GM23338 (cell line): ENCODE results near the gene UNC5B. TPM values are rescaled to one million over a fixed set of nuclear protein-coding genes. Genes with fewer than 3 reads are reported as not detected.

ENCODE experiments used
- ATAC-seq: fragments of 200-7000 bp; cut with Tn5 transposase; 3 replicates; pipeline ENCODE4 v1.9.1; 2020
- DNase-seq: peaks from one replicate; pipeline ENCODE4 v3.0.0-alpha.2; 2015; ENCODE audit warnings: low spot score
- H2AFZ ChIP-seq: fragments of 200-600 bp; sonication (generic); 2 replicates; pipeline ENCODE4 v1.8.0; 2016; ENCODE audit warnings: antibody characterized with exemption, mild to moderate bottlenecking, moderate library complexity
- H3F3A ChIP-seq: fragments of 200-600 bp; sonication (generic); replicated peaks from 2 replicates; pipeline ENCODE4 v1.8.0; 2017; ENCODE audit warnings: antibody characterized with exemption, mixed run types, low read depth
- H3K27ac ChIP-seq: fragments of 200-600 bp; sonication (generic); 2 replicates; pipeline ENCODE4 v1.6.1; 2016; ENCODE audit warnings: low read depth
- H3K27me3 ChIP-seq: fragments of 200-600 bp; sonication (generic); 2 replicates; pipeline ENCODE4 v1.8.0; 2016; ENCODE audit warnings: mild to moderate bottlenecking, mixed run types, moderate library complexity; ENCODE audit not compliant: insufficient read depth
- H3K36me3 ChIP-seq: fragments of 200-600 bp; sonication (generic); 2 replicates; pipeline ENCODE4 v1.8.0; 2016; ENCODE audit warnings: mild to moderate bottlenecking; ENCODE audit not compliant: insufficient read depth
- H3K4me1 ChIP-seq: fragments of 200-600 bp; sonication (generic); 2 replicates; pipeline ENCODE4 v1.8.0; 2016; ENCODE audit warnings: mild to moderate bottlenecking, moderate library complexity; ENCODE audit not compliant: insufficient read depth
- H3K4me2 ChIP-seq: fragments of 200-600 bp; sonication (generic); 2 replicates; pipeline ENCODE4 v1.7.1; 2017; ENCODE audit warnings: mixed run types
- H3K4me3 ChIP-seq: fragments of 200-600 bp; sonication (generic); 2 replicates; pipeline ENCODE4 v1.6.1; 2016; ENCODE audit warnings: mixed run types
- H3K79me2 ChIP-seq: fragments of 200-600 bp; sonication (generic); replicated peaks from 2 replicates; pipeline ENCODE4 v1.8.0; 2017; ENCODE audit warnings: mild to moderate bottlenecking; ENCODE audit not compliant: insufficient read depth
- H3K9me2 ChIP-seq: fragments of 200-600 bp; sonication (generic); 2 replicates; pipeline ENCODE4 v1.8.0; 2017; ENCODE audit not compliant: insufficient read depth
- H4K20me1 ChIP-seq: fragments of 200-600 bp; sonication (generic); replicated peaks from 2 replicates; pipeline ENCODE4 v1.8.0; 2017; ENCODE audit warnings: mild to moderate bottlenecking; ENCODE audit not compliant: insufficient read depth
- H3K27ac Mint-ChIP-seq: 2 replicates; pipeline ENCODE4 v1.8.0; 2020; ENCODE audit warnings: inconsistent platforms, mild to moderate bottlenecking, moderate library complexity, mixed read lengths
- H3K27me3 Mint-ChIP-seq: 3 replicates; pipeline ENCODE4 v1.8.0; 2022; ENCODE audit warnings: low read depth, mild to moderate bottlenecking, moderate library complexity, mixed read lengths, inconsistent platforms; ENCODE audit not compliant: insufficient read depth, poor library complexity
- H3K36me3 Mint-ChIP-seq: 3 replicates; pipeline ENCODE4 v1.8.0; 2021; ENCODE audit warnings: low read depth, mild to moderate bottlenecking, inconsistent platforms, moderate library complexity, mixed read lengths
- H3K4me1 Mint-ChIP-seq: 3 replicates; pipeline ENCODE4 v1.8.0; 2020; ENCODE audit warnings: mild to moderate bottlenecking, inconsistent platforms, mixed read lengths
- H3K4me3 Mint-ChIP-seq: 3 replicates; pipeline ENCODE4 v1.8.0; 2021; ENCODE audit warnings: moderate library complexity, mild to moderate bottlenecking, inconsistent platforms, mixed read lengths
- H3K9me3 Mint-ChIP-seq: 3 replicates; pipeline ENCODE4 v1.8.0; 2020; ENCODE audit warnings: moderate library complexity, mild to moderate bottlenecking, inconsistent platforms, mixed read lengths
- CREB1 ChIP-seq: fragments of 250-450 bp; sonication (Bioruptor Pico); IDR thresholded peaks from 2 replicates; pipeline ENCODE4 v1.5.0; 2020; ENCODE audit warnings: low read depth, mild to moderate bottlenecking, moderate library complexity
- EZH2 ChIP-seq: fragments of 200-600 bp; sonication (generic); IDR thresholded peaks from one replicate; pipeline ENCODE4 v1.8.0; 2017; ENCODE audit warnings: antibody characterized with exemption, mild to moderate bottlenecking, low read depth; ENCODE audit not compliant: unreplicated experiment
- EZH2phosphoT487 ChIP-seq: fragments of 200-600 bp; sonication (generic); IDR thresholded peaks from one replicate; pipeline ENCODE4 v1.8.1; 2018; ENCODE audit warnings: antibody characterized with exemption; ENCODE audit not compliant: unreplicated experiment
- JUNB ChIP-seq: IDR thresholded peaks from one replicate; pipeline ENCODE4 v1.6.1; 2016; ENCODE audit warnings: antibody characterized with exemption; ENCODE audit not compliant: unreplicated experiment
- NANOG ChIP-seq: IDR thresholded peaks from 2 replicates; pipeline ENCODE4 v1.6.1; 2016; ENCODE audit warnings: antibody characterized with exemption, borderline replicate concordance
- POLR2AphosphoS5 ChIP-seq: IDR thresholded peaks from 2 replicates; pipeline ENCODE4 v1.6.1; 2016; ENCODE audit warnings: antibody characterized with exemption, low read depth
- REST ChIP-seq: IDR thresholded peaks from one replicate; pipeline ENCODE4 v1.6.1; 2018; ENCODE audit warnings: antibody characterized with exemption; ENCODE audit not compliant: unreplicated experiment
- STAT1 ChIP-seq: IDR thresholded peaks from one replicate; pipeline ENCODE4 v1.6.1; 2016; ENCODE audit warnings: antibody characterized with exemption; ENCODE audit not compliant: unreplicated experiment
- ZNF114 ChIP-seq: fragments of 250-450 bp; sonication (Bioruptor Pico); IDR thresholded peaks from 2 replicates; pipeline ENCODE4 v1.5.0; 2020; ENCODE audit warnings: mild to moderate bottlenecking, moderate library complexity
- ZNF331 ChIP-seq: fragments of 250-450 bp; sonication (Bioruptor Pico); IDR thresholded peaks from 2 replicates; pipeline ENCODE4 v1.5.0; 2020; ENCODE audit warnings: low read depth, mild to moderate bottlenecking, moderate library complexity
- polyA plus RNA-seq: library from polyadenylated mRNA; unstranded; fragments of >200 nt; fragmentation: Nextera tagmentation; extraction: Ambion mirVana; gene quantifications from 2 replicates; pipeline ENCODE4 v1.2.1, GENCODE V29; 2016
- total RNA-seq: library from RNA; depleted of rRNA; stranded (reverse); fragments of >200 nt; shearing (Covaris generic); gene quantifications from 2 replicates; pipeline ENCODE4 v1.2.3, GENCODE V29; 2014
- TF ChIP-seq, protein P1 (sequence below): fragments of 250-450 bp; sonication (Bioruptor Pico); IDR thresholded peaks from 2 replicates; pipeline ENCODE4 v1.5.0; 2020; ENCODE audit warnings: mild to moderate bottlenecking, moderate library complexity
- TF ChIP-seq, protein P2 (sequence below): IDR thresholded peaks from 2 replicates; pipeline ENCODE4 v1.6.1; 2016; ENCODE audit warnings: antibody characterized with exemption
- TF ChIP-seq, protein P3 (sequence below), 2 experiments: fragments of 200-600 bp in 1 of 2; sonication (generic) in 1 of 2; conservative IDR thresholded peaks; 2 replicates each; pipeline versions ENCODE4 v1.5.1 to v1.6.1; 2016 to 2017; ENCODE audit warnings: antibody characterized with exemption in 2 of 2, low read depth in 2 of 2, mild to moderate bottlenecking in 2 of 2, moderate library complexity in 1 of 2

UNC5B gene
- total and polyA plus RNA-seq, 2 experiments from 2014 or later = 8.0 to 31.2 TPM

- H3K4me1 Mint-ChIP-seq = peaks cover 48% of the 10 kb centered on the region
- no peak overlapping the region for H3K27ac ChIP-seq
- H3K4me3 Mint-ChIP-seq = no peak overlapping the region
- peaks cover 11% of the 10 kb centered on the region; the same call in 1 of the 3 replicates for H3K36me3 Mint-ChIP-seq
- no peaks in the 10 kb centered on the region for H3K27me3 ChIP-seq
- peaks cover 30% of the 10 kb centered on the region; the same call in 1 of the 2 replicates for H3K4me1 ChIP-seq
- H4K20me1 ChIP-seq = peaks cover 16% of the 10 kb centered on the region; the same call in 1 of the 2 replicates
- H2AFZ ChIP-seq = no peak overlapping the region
- peaks cover 9% of the 10 kb centered on the region for H3K27me3 Mint-ChIP-seq
- H3F3A ChIP-seq = no peaks in the 10 kb centered on the region
- no peaks in the 10 kb centered on the region for H3K9me3 Mint-ChIP-seq
- no peak overlapping the region for H3K27ac Mint-ChIP-seq
- H3K9me2 ChIP-seq = no peaks in the 10 kb centered on the region
- no peak for TF ChIP-seq EZH2
- no peak for TF ChIP-seq REST
- no peak for TF ChIP-seq NANOG
- TF ChIP-seq, protein P1, sequence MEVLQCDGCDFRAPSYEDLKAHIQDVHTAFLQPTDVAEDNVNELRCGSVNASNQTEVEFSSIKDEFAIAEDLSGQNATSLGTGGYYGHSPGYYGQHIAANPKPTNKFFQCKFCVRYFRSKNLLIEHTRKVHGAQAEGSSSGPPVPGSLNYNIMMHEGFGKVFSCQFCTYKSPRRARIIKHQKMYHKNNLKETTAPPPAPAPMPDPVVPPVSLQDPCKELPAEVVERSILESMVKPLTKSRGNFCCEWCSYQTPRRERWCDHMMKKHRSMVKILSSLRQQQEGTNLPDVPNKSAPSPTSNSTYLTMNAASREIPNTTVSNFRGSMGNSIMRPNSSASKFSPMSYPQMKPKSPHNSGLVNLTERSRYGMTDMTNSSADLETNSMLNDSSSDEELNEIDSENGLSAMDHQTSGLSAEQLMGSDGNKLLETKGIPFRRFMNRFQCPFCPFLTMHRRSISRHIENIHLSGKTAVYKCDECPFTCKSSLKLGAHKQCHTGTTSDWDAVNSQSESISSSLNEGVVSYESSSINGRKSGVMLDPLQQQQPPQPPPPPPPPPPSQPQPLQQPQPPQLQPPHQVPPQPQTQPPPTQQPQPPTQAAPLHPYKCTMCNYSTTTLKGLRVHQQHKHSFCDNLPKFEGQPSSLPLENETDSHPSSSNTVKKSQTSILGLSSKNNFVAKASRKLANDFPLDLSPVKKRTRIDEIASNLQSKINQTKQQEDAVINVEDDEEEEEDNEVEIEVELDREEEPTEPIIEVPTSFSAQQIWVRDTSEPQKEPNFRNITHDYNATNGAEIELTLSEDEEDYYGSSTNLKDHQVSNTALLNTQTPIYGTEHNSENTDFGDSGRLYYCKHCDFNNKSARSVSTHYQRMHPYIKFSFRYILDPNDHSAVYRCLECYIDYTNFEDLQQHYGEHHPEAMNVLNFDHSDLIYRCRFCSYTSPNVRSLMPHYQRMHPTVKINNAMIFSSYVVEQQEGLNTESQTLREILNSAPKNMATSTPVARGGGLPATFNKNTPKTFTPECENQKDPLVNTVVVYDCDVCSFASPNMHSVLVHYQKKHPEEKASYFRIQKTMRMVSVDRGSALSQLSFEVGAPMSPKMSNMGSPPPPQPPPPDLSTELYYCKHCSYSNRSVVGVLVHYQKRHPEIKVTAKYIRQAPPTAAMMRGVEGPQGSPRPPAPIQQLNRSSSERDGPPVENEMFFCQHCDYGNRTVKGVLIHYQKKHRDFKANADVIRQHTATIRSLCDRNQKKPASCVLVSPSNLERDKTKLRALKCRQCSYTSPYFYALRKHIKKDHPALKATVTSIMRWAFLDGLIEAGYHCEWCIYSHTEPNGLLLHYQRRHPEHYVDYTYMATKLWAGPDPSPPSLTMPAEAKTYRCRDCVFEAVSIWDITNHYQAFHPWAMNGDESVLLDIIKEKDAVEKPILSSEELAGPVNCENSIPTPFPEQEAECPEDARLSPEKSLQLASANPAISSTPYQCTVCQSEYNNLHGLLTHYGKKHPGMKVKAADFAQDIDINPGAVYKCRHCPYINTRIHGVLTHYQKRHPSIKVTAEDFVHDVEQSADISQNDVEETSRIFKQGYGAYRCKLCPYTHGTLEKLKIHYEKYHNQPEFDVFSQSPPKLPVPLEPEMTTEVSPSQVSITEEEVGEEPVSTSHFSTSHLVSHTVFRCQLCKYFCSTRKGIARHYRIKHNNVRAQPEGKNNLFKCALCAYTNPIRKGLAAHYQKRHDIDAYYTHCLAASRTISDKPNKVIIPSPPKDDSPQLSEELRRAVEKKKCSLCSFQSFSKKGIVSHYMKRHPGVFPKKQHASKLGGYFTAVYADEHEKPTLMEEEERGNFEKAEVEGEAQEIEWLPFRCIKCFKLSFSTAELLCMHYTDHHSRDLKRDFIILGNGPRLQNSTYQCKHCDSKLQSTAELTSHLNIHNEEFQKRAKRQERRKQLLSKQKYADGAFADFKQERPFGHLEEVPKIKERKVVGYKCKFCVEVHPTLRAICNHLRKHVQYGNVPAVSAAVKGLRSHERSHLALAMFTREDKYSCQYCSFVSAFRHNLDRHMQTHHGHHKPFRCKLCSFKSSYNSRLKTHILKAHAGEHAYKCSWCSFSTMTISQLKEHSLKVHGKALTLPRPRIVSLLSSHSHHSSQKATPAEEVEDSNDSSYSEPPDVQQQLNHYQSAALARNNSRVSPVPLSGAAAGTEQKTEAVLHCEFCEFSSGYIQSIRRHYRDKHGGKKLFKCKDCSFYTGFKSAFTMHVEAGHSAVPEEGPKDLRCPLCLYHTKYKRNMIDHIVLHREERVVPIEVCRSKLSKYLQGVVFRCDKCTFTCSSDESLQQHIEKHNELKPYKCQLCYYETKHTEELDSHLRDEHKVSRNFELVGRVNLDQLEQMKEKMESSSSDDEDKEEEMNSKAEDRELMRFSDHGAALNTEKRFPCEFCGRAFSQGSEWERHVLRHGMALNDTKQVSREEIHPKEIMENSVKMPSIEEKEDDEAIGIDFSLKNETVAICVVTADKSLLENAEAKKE (CRISPR knock-in tag) = no peak
- no peak for TF ChIP-seq STAT1
- no peak for TF ChIP-seq CREB1
- TF ChIP-seq EZH2phosphoT487 = no peak
- TF ChIP-seq ZNF331 (CRISPR knock-in tag) = no peak
- TF ChIP-seq, protein P2, sequence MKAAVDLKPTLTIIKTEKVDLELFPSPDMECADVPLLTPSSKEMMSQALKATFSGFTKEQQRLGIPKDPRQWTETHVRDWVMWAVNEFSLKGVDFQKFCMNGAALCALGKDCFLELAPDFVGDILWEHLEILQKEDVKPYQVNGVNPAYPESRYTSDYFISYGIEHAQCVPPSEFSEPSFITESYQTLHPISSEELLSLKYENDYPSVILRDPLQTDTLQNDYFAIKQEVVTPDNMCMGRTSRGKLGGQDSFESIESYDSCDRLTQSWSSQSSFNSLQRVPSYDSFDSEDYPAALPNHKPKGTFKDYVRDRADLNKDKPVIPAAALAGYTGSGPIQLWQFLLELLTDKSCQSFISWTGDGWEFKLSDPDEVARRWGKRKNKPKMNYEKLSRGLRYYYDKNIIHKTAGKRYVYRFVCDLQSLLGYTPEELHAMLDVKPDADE = no peak
- TF ChIP-seq POLR2AphosphoS5 = no peak
- no peak for TF ChIP-seq JUNB
- no peak for TF ChIP-seq ZNF114
- TF ChIP-seq, protein P3, sequence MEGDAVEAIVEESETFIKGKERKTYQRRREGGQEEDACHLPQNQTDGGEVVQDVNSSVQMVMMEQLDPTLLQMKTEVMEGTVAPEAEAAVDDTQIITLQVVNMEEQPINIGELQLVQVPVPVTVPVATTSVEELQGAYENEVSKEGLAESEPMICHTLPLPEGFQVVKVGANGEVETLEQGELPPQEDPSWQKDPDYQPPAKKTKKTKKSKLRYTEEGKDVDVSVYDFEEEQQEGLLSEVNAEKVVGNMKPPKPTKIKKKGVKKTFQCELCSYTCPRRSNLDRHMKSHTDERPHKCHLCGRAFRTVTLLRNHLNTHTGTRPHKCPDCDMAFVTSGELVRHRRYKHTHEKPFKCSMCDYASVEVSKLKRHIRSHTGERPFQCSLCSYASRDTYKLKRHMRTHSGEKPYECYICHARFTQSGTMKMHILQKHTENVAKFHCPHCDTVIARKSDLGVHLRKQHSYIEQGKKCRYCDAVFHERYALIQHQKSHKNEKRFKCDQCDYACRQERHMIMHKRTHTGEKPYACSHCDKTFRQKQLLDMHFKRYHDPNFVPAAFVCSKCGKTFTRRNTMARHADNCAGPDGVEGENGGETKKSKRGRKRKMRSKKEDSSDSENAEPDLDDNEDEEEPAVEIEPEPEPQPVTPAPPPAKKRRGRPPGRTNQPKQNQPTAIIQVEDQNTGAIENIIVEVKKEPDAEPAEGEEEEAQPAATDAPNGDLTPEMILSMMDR (conservative IDR thresholded peaks at IDR 0.05; ENCODE audit: low read depth in 2 of 2) = no peak
- H3K4me2 ChIP-seq = no peak overlapping the region; the same call in 1 of the 2 replicates
- H3K4me3 ChIP-seq = no peak overlapping the region
- H3K79me2 ChIP-seq = peaks cover 76% of the 10 kb centered on the region
- H3K36me3 ChIP-seq = no peaks in the 10 kb centered on the region
- DNase-seq (no peak), ATAC-seq (no peak)
These were observed 11.1 kb downstream of the UNC5B start for GRCh38 chr10:71223347-71224058.
